ENCODE results near the gene MRPL51.

Gene MRPL51

GRCh38 chr12:6457220-6457945 lies 35.7 kb downstream of the MRPL51 start:
- TF ChIP-seq YY1 (IDR thresholded peaks at IDR 0.05; ENCODE audit: low read depth) (no peak), RAD21 (IDR thresholded peaks at IDR 0.05; ENCODE audit: low read depth) (no peak), TAF1 (IDR thresholded peaks at IDR 0.05; ENCODE audit: low read depth) (no peak), FOXM1 (IDR thresholded peaks at IDR 0.05; ENCODE audit: borderline replicate concordance, low read depth) (no peak), CEBPB (IDR thresholded peaks at IDR 0.05) (no peak), TEAD4 (IDR thresholded peaks at IDR 0.05) (no peak), TCF12 (IDR thresholded peaks at IDR 0.05; ENCODE audit: low read depth) (no peak), NFIC (IDR thresholded peaks at IDR 0.05) (no peak), ZBTB7A (IDR thresholded peaks at IDR 0.05; ENCODE audit: low read depth) (no peak), EGR1 (IDR thresholded peaks at IDR 0.05) (no peak), CREB1 (IDR thresholded peaks at IDR 0.05; ENCODE audit: low read depth) (no peak), EP300 (IDR thresholded peaks at IDR 0.05; ENCODE audit: borderline replicate concordance) (no peak)
- TF ChIP-seq, protein P1, sequence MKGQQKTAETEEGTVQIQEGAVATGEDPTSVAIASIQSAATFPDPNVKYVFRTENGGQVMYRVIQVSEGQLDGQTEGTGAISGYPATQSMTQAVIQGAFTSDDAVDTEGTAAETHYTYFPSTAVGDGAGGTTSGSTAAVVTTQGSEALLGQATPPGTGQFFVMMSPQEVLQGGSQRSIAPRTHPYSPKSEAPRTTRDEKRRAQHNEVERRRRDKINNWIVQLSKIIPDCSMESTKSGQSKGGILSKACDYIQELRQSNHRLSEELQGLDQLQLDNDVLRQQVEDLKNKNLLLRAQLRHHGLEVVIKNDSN (IDR thresholded peaks at IDR 0.05), result no peak
- TF ChIP-seq, protein P2, sequence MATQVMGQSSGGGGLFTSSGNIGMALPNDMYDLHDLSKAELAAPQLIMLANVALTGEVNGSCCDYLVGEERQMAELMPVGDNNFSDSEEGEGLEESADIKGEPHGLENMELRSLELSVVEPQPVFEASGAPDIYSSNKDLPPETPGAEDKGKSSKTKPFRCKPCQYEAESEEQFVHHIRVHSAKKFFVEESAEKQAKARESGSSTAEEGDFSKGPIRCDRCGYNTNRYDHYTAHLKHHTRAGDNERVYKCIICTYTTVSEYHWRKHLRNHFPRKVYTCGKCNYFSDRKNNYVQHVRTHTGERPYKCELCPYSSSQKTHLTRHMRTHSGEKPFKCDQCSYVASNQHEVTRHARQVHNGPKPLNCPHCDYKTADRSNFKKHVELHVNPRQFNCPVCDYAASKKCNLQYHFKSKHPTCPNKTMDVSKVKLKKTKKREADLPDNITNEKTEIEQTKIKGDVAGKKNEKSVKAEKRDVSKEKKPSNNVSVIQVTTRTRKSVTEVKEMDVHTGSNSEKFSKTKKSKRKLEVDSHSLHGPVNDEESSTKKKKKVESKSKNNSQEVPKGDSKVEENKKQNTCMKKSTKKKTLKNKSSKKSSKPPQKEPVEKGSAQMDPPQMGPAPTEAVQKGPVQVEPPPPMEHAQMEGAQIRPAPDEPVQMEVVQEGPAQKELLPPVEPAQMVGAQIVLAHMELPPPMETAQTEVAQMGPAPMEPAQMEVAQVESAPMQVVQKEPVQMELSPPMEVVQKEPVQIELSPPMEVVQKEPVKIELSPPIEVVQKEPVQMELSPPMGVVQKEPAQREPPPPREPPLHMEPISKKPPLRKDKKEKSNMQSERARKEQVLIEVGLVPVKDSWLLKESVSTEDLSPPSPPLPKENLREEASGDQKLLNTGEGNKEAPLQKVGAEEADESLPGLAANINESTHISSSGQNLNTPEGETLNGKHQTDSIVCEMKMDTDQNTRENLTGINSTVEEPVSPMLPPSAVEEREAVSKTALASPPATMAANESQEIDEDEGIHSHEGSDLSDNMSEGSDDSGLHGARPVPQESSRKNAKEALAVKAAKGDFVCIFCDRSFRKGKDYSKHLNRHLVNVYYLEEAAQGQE (IDR thresholded peaks at IDR 0.05; ENCODE audit: low read depth), result no peak
- TF ChIP-seq, protein P3, sequence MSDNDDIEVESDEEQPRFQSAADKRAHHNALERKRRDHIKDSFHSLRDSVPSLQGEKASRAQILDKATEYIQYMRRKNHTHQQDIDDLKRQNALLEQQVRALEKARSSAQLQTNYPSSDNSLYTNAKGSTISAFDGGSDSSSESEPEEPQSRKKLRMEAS (IDR thresholded peaks at IDR 0.05), result no peak

DNA sequence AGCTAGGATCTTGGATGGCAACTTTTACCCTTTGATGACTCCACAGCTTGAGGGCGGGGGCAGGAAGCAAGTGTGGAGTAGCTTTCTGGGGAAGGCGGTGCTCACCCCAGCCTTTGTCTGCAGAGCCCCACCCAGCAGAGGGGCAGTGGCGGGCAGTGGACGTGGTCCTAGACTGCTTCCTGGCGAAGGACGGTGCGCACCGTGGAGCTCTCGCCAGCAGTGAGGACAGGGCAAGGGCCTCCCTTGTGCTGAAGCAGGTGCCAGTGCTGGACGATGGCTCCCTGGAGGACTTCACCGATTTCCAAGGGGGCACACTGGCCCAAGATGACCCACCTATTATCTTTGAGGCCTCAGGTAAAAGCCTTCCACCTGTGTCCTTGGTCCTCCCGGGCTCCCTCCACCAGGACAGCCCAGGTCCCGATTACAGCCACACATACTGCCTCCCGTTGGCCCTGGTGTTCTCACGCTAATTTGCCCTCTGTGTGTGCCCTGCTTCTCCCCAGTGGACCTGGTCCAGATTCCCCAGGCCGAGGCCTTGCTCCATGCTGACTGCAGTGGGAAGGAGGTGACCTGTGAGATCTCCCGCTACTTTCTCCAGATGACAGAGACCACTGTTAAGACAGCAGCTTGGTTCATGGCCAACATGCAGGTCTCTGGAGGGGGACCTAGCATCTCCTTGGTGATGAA lies 40.0 kb downstream of the MRPL51 start:
- TF ChIP-seq TCF12 (IDR thresholded peaks at IDR 0.05; ENCODE audit: low read depth) (no peak), EGR1 (IDR thresholded peaks at IDR 0.05) (no peak), ZBTB7A (IDR thresholded peaks at IDR 0.05; ENCODE audit: low read depth) (no peak), CREB1 (IDR thresholded peaks at IDR 0.05; ENCODE audit: low read depth) (no peak), NFIC (IDR thresholded peaks at IDR 0.05) (no peak), YY1 (IDR thresholded peaks at IDR 0.05; ENCODE audit: low read depth) (no peak), TEAD4 (IDR thresholded peaks at IDR 0.05) (no peak), RAD21 (IDR thresholded peaks at IDR 0.05; ENCODE audit: low read depth) (no peak), CEBPB (IDR thresholded peaks at IDR 0.05) (no peak), TAF1 (IDR thresholded peaks at IDR 0.05; ENCODE audit: low read depth) (no peak)
- TF ChIP-seq, protein P1 (IDR thresholded peaks at IDR 0.05), result no peak
- TF ChIP-seq, protein P2 (IDR thresholded peaks at IDR 0.05; ENCODE audit: low read depth), result no peak

GRCh38 chr12:6452245-6452943 lies 40.7 kb downstream of the MRPL51 start:
- TF ChIP-seq CREB1 (IDR thresholded peaks at IDR 0.05; ENCODE audit: low read depth) (no peak), TEAD4 (IDR thresholded peaks at IDR 0.05) (no peak), EGR1 (IDR thresholded peaks at IDR 0.05) (no peak), NFIC (IDR thresholded peaks at IDR 0.05) (no peak), RAD21 (IDR thresholded peaks at IDR 0.05; ENCODE audit: low read depth) (no peak)
- TF ChIP-seq, protein P1 (IDR thresholded peaks at IDR 0.05), result no peak

DNA sequence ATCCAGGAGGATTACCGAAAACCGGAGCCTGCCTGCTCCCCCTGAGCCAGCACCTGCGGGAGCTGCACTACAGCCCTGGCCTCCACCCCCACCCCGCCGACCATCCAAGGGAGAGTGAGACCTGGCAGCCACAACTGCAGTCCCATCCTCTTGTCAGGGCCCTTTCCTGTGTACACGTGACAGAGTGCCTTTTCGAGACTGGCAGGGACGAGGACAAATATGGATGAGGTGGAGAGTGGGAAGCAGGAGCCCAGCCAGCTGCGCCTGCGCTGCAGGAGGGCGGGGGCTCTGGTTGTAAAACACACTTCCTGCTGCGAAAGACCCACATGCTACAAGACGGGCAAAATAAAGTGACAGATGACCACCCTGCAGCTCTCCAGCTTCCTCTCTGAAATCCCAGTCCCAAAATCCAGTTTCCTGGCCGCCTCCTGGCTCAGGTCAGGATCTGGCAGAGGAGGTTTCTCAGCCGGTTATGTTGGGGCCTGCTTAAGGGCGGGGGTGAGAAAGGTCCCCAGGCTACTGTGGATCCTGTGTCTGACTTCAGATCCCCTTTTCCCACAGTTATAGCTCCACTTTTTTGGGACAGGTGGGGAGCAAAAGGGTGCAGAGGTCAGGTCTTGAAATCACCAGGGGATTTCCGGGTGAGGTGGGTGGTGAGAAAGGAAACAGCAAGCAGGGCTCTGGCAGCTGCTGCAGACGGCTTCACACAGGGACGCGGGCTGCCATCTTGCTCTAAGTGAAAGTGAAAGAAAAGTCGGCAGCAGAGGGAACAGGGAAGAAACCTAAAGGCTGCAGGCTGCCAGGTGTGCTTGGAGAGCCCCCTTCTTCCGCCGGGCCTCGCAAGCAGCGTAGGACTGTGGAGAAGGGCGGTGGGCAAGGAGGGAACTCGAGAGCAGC lies 41.5 kb downstream of the MRPL51 start, which contains the start of gene TAPBPL:
TSS of gene TAPBPL (plus strand) at position 695 of the 897 bp plus-strand sequence. CDS start 207 bp downstream, outside the sequence.
- TF ChIP-seq FOXM1 (IDR thresholded peaks at IDR 0.05; ENCODE audit: borderline replicate concordance, low read depth) (no peak), CEBPB (IDR thresholded peaks at IDR 0.05) (no peak), ZBTB7A (IDR thresholded peaks at IDR 0.05; ENCODE audit: low read depth) (no peak), EP300 (IDR thresholded peaks at IDR 0.05; ENCODE audit: borderline replicate concordance) (no peak), TCF12 (IDR thresholded peaks at IDR 0.05; ENCODE audit: low read depth) (no peak)
- TF ChIP-seq, protein P3 (IDR thresholded peaks at IDR 0.05), result no peak

All from Ishikawa (cell line).